GM19468 (cell line): ENCODE data around the gene DDIT3.
A peak's percentile ranks its signal among the peaks of the same experiment; 100 is the strongest.
"Not testable (repeated sequence)": the region's sequence is repeated elsewhere in the genome, so short reads cannot be mapped to it uniquely, and the experiment has no call there.

Source experiments
- ATAC-seq: cut with Tn5 transposase; IDR thresholded peaks from one replicate; pipeline ENCODE4 v1.9.1; 2021; ENCODE audit warnings: mild to moderate bottlenecking, moderate library complexity, moderate number of reproducible peaks; ENCODE audit not compliant: unreplicated experiment; ENCODE audit errors: extremely low read depth

The DDIT3 gene, protein sequence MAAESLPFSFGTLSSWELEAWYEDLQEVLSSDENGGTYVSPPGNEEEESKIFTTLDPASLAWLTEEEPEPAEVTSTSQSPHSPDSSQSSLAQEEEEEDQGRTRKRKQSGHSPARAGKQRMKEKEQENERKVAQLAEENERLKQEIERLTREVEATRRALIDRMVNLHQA

DNA sequence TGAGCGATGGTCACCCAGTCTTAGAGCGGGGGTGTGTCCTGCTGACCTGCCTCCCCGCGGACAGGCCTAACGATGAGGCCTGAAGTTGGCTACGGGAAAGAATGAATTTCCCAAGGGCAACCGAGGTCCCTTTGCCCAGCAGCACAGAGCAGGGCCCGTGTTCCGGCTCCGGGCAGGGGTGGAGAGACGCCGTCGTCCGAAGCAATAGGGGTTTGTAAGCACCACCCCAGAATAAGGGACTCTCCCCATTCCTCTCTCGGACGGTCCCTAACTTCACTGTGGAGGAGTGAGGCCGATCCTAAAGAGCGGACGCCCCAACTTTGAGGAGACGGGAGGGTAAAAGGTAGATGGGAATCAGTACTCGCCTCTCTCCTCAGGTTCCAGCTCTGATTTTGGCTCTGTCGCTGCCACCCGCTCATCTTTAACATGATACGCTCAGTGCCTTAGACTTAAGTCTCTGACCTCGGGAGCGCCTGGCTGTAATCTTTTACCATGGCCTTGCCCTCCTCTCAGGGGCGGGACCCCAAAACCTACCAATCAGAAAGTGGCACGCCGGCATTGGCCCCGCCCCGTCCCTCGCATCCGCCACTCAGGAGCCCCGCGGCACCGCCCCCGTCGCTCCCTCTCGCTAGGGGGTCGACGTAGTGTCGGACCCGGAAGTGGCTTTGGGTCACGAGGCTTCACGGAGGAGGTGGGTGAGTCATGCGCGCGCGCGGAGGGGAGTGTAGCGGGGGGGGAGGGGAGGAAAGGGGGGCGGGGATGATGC, at the start of gene DDIT3:
DDIT3 (minus strand) TSS at position 462 of the 766 bp plus-strand sequence. CDS start 3,108 bp downstream, outside the sequence.
- peak; percentile 50 for ATAC-seq

- no peak for ATAC-seq
Measured at GRCh38 chr12:57569858-57570257, 49.5 kb upstream of the DDIT3 start.

GRCh38 chr12:57568838-57569237, 48.5 kb upstream of the DDIT3 start:
- no peak for ATAC-seq

DNA sequence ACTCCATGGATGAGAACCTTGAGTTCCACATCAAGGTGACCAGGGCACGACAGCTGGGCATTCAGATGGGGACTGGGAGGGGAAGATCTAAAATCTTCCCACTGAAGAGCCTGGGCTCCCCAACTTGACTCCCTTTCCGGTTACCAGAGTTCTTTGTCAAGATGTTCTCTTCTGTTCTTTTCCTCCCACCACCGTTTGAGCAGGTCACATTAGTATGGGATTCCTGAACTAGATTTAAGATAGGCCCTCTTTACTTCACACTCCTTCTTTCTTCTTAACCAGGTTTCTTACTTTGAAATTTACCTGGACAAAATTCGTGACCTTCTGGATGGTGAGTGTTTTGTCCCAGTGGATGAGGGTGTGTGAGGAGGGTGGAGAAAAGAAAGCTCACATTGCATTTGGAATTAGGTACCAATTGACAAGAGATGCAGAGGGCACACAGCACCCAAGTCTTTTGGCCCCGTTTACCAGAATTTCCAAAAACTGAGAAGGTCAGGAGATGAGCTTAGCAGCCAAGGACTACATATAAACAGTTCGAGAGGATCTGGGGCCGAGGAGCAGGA, 43.9 kb upstream of the DDIT3 start:
- no peak for ATAC-seq

DNA sequence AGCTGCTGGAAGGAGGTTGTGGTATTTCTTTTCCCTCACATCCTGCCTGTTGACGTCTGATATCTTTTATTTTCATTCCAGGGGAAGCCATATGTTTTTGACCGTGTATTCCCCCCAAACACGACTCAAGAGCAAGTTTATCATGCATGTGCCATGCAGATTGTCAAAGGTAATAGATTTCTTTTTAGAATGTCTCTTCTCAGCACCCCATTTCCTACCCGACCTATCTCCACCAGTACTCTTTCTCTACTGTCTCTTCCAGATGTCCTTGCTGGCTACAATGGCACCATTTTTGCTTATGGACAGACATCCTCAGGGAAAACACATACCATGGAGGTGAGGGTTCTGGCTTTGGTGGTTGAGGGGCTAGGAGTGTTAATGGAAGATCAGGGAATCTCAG, 43.0 kb upstream of the DDIT3 start:
- ATAC-seq, result no peak

DNA sequence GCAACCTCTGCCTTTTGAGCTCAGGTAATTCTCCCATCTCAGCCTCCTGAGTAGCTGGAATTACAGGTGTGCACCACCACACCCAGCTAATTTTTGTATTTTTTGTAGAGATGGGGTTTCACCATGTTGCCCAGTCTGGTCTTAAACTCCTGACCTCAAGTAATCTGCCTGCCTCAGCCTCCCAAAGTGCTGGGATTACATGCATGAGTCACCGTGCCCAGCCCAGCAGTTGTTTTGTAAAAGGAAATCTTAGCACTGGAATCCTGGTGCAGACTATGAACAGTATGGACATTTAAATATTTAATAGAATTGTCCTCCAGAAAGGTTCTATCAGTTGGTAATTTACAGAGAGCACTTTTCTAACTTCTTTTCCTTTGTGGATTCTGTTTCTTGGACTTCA, 40.8 kb upstream of the DDIT3 start:
- ATAC-seq, result not testable (repeated sequence)

- no peak for ATAC-seq
Measured at GRCh38 chr12:57560516-57560915, 40.2 kb upstream of the DDIT3 start.

- no peak for ATAC-seq
Measured at GRCh38 chr12:57558864-57559263, 38.5 kb upstream of the DDIT3 start.

GRCh38 chr12:57554897-57555296, 34.6 kb upstream of the DDIT3 start:
- ATAC-seq, result no peak

GRCh38 chr12:57554453-57554852, 34.1 kb upstream of the DDIT3 start:
- no peak for ATAC-seq

DNA sequence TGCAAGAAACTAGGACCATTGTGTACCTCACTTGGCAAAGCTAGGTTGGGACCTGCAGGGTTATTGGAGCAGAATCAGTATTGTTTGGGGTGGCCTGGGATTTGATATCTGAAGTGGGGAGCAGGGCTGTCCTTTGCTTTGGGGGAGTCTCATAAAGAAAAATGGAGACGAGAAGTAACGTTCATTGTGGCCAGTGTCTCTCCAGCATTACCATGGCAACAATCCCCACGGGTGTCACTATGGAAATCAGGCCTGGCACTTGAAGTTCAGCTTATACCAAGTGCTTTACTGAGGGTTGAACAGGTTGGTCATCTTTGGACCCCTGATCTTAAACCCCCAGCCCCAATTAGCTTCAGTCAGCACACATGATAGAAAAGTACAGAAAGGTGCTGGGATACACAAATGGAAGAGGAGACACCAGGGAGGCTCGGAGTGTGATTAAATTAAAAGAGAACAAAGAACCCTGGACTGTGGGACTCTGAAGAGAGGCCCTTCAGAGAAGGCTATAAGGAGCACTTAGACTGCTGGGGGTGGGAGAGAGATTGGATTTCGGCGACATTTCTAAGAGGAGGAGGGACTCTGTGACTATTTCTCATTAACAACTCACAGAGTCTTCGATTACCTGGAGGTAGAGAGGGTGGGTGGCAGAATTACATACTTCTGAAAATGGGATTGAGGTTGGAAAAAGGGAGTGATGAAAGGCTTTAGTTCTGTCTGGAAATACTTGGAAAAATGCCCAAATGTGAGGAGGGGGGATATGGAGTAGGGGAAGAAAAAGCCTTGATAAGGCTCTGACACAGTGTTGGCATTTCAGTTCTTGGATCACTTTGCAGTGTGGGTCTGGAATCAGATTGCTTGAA, 33.3 kb upstream of the DDIT3 start:
- no peak for ATAC-seq

- ATAC-seq, result no peak
Measured at GRCh38 chr12:57552835-57553313, 32.6 kb upstream of the DDIT3 start.

DNA sequence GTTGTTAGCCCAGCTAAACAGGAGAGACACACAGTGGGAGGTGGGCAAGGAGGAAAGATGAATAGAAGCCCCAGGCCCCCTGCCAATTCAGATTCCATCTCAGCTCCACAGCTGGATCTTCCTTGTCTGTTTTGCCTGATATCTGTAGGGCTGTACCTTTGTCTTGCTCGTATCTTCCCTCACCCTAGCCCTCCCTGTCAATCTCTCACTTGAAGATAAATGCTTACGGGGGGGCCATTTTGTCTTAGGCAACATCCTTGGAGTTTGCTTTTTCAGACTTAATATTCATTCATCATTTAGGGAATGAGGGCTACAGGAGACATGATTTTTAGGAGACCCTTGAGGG, 32.0 kb upstream of the DDIT3 start:
- no peak for ATAC-seq

- ATAC-seq, result no peak
Measured at GRCh38 chr12:57551637-57552305, 31.5 kb upstream of the DDIT3 start.

DNA sequence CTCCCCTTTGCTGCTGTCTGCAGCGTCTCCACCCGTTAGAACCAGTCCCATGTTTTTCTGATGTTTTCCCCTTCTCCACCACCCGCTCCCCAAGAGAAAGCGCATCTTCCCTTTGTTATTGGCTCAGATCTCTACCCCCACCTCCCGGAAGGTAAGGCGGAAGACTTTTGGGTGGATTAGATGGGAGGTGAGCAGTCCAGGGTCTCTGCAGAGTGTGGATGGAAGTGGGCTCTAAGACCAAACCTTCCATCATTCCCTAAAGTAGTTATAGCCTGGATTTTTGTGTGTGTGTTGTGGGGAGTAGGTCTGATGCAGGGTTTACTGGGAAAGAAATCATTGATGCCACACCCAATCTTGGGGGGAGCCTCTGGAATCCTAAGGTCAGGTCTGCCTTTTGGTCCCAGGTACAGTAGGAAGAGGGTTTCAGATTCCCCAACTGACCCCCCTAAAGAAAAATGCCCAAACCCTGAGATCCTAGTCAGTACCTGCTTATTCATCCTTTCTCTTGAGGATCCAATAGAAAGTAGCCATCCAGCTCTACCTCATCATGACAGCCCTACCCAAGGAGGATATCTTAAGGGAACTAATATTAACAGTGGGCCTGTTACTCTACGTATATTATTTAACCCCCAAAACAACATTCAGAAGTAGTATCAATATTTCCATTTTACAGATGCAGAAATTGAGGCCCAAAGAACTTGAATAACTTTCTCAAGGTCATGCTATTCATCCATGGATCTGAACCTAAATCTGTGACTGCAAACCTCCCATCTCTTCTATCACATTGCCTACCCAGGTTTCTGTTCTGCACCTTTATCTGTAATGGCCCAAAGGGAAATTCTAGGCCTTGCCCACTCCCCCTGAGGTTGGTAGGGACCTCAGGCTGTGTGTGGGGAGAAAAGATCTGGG, 30.6 kb upstream of the DDIT3 start:
- ATAC-seq, result no peak

GRCh38 chr12:57549909-57550640, 29.8 kb upstream of the DDIT3 start, which contains the start of gene KIF5A:
TSS of gene KIF5A (plus strand) at chr12:57550044. CDS start at chr12:57550272, 228 bp downstream.
- no peak for ATAC-seq

- no peak for ATAC-seq
Measured at GRCh38 chr12:57549203-57549908, 29.0 kb upstream of the DDIT3 start.

DNA sequence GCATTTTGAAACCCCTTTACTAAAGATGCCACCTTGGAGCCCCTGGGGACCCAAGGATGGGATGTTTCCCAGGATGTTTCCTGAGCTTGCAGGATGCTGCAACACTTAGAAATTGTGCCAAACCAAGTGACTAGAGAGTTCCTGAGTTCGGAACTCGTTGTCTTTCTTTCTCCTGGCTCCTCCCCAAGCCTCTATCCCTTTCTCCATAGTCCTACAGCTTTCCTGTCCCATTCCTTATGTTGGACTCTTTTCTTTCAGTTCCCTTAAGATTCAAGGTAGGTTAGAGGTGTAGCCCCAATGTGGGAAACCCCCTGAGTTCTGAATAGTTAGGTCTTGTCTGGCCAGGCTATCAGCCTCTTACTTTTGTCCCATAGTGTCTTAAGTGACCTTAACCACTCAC, 28.2 kb upstream of the DDIT3 start:
- no peak for ATAC-seq
